ENCODE data around the gene PLOD3. TPM values are rescaled to one million over a fixed set of nuclear protein-coding genes. Genes with fewer than 3 reads are reported as not detected.

Gene PLOD3
- total and polyA plus RNA-seq, 2 of the 8 experiments (the other 6 are each of a cell fraction or from before 2014, with no cell fraction given) = 28.4 to 47.2 TPM

- TF ChIP-seq CHD7 (IDR thresholded peaks at IDR 0.05; ENCODE audit: insufficient replicate concordance, low read length) (no peak), E2F6 (IDR thresholded peaks at IDR 0.05) (no peak), KDM5A (IDR thresholded peaks at IDR 0.05; ENCODE audit: low read length) (no peak), BRCA1 (IDR thresholded peaks at IDR 0.05; ENCODE audit: low read depth, low read length) (no peak), PHF8 (conservative IDR thresholded peaks at IDR 0.05; ENCODE audit: low read depth, low read length) (no peak), SP4 (IDR thresholded peaks at IDR 0.05; ENCODE audit: low read length) (no peak), TCF12 (IDR thresholded peaks at IDR 0.05; ENCODE audit: low read depth, low read length) (no peak), NANOG (IDR thresholded peaks at IDR 0.05; ENCODE audit: insufficient read depth, low read depth, low read length, poor library complexity, severe bottlenecking) (no peak)
Measured at GRCh38 chr7:101161692-101162471, 55.5 kb downstream of the PLOD3 start (continued).
